ENCODE results near the gene TLCD3A.
A peak's percentile ranks its signal among the peaks of the same experiment; 100 is the strongest.
"Not testable (repeated sequence)": the region's sequence is repeated elsewhere in the genome, so short reads cannot be mapped to it uniquely, and the experiment has no call there.

The TLCD3A gene

DNA sequence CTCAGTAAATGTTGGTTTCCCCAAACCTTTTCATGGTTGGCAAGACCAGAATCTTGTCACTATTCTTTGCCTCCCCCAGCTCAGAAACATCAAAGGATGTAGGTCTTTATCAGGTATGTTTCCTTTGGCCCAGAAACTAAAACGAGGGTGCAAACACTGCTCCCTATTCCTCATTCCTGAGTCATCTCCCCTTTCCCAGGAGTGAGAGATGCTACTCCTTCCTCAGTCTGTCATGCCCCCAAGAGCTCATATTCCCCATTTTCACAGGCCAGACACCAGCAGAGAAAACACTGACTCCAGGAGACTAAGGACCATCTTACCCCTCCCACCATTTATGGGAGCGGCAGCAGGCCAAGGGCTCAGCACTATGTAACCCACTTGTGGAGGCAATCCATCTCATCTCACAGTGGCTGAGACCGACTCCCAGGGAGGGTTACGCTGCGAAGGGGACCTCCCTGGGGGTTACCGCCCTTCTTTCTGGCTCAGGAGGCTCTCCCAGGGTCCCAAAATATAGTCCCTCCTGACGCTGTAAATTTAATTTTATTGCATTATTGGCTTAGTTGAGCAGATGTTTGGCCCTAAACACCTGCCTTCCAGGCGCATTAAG is 18.1 kb downstream of the TLCD3A start:
- DNase-seq, result no peak

DNA sequence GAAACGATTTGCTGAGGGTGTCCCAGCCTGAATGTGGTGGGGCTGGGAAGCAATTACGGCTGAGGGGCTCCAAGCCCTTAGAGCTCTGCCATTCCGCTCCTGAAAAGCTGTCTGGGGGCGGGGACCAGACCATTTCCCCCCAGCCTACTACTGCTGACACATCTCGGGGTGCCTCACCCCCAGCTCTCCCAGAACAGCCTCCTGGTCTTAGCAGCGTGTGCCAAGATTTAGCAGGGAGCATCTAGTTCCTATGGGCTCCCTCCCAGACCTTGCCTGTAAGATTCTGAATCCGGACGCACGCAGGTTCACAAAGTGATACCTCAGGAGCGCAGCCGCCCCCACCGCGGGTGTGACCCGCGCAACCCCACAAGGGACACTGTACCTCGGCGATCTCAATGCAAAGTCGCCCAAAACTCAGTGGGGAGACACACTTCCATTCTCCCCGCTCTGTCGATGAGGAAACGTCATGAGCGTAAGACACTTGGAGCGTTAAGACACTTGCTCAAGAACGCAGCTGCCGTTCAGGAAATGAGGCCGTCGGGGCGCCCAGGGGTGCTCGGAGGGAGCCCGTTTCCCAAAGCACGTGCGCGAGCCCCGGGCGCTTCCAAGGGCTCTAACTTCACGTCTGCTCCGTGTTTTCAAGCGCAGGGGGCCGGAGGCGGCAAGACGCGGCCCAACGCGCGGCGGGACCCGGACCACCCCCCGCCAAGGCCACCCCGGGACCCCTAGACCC is 19.0 kb downstream of the TLCD3A start:
- peak; percentile 57 for DNase-seq

DNA sequence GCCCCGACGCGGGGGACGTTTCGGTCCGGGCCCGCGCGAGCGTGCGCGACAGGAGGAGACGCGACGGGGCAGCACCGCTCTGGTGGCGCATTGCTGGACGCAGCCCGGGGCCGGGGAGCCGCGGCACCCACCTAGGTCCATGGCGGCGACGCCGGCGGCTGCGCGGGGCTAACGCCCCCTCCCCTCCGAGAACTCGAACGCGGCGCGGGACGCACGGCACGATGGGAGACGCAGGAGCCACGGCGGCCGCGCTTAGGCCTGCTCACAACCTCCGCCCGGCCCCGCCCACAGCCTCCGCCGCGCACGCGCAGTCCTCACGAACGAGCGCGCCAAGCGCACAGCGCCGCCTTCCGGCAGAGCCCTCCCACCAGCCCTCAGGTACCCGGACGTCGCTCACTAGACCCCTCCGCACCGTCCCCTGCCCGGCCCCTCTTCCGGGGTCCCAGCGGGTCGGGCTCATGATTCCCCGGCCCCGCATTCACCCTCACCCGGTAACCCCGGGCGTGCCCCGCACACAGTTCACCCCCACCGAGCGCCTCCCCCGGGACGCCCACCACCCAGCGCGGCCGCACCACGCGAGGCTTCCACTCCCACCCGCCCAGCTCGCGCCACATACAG is 19.7 kb downstream of the TLCD3A start, which contains the start of gene GEMIN4:
Gene GEMIN4 (minus strand): TSS at position 263 of the 618 bp plus-strand sequence. CDS start 122 bp downstream, at position 141.
- DNase-seq, result peak; percentile 87

DNA sequence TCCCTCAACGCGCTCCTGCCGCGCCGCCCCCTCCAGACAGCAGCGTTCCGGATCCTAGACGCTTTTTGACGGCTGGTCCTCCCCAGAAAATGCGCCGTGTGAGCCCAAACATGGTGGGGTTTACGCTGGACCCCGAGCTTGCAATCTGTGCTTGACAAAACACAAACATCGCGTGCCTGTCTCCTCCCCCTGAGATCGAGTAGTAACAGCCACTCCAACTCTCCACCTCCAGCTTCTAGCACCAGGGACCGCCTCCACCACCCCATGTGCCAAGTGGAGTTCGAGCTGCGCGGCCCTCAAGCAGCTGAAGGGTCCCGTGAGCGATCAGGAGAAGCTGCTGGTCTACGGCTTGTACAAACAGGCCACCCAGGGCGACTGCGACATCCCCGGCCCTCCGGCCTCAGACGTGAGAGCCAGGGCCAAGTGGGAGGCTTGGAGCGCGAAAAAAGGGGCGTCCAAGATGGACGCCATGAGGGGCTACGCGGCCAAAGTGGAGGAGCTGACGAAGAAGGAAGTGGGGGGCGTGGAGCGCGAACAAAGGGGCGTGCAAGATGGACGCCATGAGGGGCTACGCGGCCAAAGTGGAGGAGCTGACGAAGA is 20.3 kb downstream of the TLCD3A start:
- no peak for DNase-seq

DNA sequence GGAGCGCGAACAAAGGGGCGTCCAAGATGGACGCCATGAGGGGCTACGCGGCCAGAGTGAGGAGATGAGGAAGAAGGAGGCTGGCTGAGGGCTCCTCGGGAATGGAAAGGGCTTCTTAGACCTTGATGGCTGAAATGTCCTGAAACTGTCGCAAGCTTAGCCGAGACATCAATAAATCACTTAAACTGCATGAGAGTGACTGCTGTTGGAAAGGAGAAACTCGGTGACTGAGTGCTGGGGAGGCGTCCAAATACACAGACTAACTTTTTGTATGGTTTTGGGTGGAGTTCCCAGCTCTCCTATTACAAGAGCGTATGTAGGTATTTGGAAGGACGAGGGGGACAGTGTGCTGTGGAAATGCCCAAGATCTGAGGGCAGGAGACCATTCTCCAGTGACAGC is 21.0 kb downstream of the TLCD3A start:
- no peak for DNase-seq

DNA sequence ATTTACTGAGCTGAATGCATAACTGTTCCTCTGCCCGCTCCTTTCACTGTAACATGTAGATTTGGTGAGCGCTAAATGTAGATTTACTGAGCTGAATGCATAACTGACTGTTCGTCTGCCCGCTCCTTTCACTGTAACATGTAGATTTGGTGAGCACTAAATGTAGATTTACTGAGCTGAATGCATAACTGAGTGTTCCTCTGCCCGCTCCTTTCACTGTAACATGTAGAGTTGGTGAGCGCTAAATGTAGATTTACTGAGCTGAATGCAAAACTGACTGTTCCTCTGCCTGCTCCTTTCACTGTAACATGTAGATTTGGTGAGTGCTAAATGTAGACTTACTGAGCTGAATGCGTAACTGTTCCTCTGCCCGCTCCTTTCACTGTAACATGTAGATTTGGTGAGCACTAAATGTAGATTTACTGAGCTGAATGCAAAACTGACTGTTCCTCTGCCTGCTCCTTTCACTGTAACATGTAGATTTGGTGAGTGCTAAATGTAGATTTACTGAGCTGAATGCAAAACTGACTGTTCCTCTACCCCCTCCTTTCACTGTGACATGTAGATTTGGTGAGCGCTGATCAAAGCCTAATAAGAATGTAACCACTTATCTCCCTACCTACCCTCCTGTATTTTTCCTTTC is 23.0 kb downstream of the TLCD3A start:
- not testable (repeated sequence) for DNase-seq

DNA sequence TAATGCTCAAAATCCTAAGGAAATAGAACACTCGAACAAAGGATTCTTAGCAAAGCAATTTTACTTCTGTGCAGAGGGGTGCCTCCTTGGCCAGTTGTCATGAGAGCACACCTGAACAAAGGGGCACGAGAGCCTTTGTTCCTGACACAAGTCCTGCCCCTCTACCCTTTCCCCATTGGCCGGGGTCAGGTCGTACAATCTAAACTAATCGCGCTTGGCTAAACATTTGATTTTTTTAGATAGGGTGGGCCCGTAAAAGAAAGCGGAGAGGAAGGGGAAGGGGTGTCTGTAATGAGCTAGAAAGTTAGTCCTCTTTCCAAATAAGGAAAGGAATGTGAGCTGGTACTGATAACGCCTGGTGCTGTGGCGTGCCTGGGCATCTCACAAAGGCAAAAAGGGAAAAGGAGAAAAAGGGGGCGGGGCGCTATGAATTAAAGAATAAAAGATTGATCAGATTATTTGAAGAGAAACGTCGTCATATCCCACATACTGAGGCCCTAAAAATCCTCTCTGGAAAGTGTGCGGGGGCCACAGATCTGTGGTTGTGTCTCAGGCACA is 23.7 kb downstream of the TLCD3A start:
- not testable (repeated sequence) for DNase-seq

DNA sequence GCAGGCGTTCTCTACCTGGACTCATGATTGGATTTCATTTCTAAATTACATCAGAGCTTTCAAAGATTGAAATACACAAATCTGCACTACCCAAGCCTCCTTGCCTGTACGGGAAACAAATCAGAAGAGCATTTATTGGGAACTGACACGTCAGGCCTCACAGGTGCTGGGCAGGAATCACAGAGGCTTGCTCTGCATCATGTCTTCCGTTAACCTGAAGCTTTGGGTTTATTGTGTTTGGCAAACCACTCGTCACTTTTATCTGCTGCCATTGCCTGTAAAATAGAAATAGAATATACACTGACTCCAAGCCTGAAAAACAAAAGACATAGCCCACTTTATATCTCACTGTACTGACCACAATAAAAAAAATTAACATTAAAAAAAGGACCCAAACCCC is 27.6 kb downstream of the TLCD3A start:
- no peak for DNase-seq

DNA sequence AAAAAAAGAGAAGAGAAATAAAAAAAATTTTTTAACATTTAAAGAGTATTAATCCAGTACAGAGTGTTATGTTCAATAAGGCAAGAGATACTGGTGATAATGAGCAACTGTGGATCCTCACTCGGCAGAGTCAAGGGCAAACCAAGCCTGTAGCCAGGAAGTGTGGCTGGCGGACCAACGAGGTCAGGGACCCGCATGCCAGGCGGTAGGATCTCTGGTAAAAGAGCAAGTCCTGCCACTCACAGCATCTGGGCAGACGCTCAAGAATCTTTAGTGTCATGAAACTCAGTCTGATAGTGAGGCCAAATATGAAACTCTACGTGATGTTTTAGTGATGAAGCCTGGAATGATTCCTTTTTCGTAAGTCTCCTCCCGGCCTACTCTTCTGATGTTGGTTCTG is 28.0 kb downstream of the TLCD3A start:
- no peak for DNase-seq

DNA sequence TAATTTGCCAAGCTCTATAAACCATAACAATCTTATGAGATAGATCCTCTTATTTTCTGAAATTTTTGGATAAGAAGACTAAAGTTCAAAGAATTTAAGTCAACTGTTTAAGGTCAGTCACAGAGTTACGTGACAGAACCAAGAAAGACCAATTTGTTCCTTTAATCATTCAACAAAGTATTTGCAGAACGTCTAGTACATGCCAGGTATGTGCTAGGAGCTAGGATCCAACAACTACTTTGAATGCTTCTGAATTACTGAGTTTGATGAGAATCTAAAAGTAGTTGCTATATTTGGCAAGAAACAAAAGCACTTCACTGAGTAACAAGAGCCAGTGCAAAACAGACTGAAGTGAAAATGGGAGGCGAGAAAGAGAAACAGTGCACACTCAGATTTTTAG is 34.7 kb downstream of the TLCD3A start:
- DNase-seq, result no peak

DNA sequence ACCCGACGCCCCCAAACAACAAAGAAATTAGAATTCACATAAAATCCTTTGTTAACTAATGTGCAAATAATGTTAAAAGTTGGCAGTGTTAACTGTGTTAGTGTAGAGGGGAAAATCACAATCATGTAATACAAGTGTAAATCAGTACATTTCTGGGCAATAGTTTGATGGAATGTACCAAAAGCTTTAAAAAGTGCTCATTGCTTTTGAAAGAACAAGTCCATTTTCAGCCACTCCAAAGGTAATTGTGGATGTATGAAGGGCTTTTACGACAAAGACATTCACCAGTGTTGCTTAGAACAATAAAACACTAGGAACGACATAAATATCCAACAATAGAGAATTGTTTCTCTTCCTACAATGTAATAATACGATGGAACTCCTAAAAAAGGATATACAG is 40.6 kb downstream of the TLCD3A start:
- no peak for DNase-seq

DNA sequence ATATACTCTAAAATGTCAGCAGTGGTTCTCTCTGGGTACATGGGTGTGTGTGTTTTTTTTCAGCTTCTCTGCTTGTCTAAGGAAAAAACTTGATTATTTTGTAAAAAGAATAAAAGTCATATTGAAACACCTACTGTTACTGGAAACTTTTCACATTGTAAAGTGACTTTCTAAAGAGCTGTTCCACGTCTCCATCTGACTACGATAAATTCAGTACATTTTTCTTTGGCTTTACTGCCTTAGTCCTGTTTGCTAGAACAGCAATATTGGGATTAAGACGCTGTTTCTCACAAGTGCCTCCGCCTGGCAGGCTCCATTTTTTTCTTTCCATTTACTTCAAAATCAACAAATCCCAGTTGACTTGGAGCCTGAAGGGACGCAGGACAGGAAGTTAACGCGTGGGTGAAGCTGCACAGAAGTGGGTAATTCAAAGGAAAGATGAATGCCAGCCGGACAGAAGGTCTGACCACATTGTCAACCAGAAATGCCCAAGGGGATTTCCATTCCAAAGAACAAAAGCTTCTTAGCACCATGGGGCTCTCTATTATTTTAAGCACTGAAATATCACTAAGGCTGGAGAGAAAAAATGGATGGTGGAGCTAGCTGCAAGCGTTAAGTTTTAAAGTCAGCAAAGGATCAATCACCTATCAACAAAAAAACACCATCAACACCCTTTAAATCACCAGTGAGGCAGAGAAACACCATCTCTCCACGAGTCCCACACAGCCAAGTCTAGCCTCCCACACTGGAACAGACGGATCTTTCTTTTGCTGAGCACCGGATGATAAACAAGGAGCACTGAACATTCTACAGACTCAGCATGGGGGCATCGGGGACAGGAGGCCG is 41.3 kb downstream of the TLCD3A start:
- DNase-seq, result no peak

DNA sequence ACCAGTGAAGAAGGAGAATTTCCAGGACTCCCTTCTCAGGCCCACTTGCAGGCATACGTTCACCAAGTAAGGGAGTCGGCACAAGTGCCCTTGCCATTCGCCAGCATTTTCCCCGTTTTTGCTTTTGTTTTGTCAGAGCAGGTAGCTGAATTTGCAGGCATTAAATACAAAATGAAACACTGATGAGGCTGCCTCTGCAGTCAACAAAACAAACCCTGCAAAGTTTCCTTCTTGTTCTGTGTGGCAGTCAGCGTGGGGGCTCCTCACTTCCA is 41.9 kb downstream of the TLCD3A start:
- DNase-seq, result no peak

DNA sequence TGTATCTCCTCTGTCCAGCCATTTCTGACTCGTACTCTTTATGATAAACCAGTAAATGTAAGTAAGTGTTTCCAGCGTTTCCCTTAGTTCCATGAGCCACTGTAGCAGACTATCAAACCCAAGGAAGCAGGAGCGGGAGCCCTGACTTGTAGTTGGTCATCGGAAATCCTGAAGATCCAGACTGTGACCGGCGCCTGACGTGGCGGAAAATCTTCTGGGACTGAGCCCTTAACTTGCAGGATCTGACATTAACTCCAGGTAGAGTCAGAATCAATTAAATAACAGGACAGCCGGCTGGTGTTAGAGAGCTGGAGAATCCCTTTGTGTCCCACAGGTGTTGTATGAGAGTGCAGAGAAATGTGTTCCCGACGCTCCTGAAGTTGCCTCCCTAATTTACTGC is 45.7 kb downstream of the TLCD3A start:
- DNase-seq, result no peak

DNA sequence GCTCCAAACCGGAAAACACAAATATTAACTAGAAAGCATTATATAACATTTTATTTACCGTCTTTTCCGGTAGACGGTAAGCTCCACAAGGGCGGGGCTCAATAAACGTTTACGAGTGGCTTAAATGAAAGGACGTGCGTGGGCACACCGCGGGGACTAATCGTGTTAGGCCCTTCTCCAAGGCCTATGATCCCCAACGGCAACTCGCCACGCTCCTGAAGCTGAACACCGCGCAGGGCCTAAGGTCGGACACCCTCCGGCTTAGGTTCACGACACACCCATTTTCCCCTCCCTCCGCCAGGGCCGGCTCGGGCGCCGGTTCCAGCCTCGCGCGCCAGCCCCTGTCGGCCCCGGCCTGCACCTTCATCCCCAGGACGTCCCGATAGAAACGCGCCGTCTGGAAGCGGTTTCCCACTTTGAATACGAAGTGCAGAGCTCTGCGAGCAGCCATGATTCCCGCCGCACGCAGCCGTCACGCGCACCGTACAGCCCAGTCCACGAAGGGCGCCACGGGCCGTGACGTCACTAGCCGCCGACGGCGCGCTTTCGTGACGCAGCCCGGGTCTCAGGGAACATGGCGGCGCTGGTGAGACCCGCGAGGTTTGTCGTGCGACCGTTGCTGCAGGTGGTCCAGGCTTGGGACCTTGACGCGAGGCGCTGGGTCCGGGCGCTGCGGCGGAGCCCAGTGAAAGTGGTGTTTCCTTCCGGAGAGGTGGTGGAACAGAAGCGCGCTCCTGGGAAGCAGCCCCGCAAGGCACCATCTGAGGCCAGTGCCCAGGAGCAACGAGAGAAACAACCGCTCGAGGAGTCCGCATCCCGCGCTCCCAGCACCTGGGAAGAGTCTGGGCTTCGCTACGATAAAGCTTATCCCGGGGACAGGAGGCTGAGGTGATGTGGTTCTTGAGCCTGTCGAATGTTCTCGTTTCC is 49.7 kb downstream of the TLCD3A start, which contains the start of the genes GLOD4 and MRM3:
Gene GLOD4 (minus strand): TSS at position 476 of the 927 bp plus-strand sequence. CDS start 25 bp downstream, at position 451.
Gene MRM3 (plus strand): TSS at position 549 of the 927 bp plus-strand sequence. CDS start 26 bp downstream, at position 575.
- peak; percentile 91 for DNase-seq

DNA sequence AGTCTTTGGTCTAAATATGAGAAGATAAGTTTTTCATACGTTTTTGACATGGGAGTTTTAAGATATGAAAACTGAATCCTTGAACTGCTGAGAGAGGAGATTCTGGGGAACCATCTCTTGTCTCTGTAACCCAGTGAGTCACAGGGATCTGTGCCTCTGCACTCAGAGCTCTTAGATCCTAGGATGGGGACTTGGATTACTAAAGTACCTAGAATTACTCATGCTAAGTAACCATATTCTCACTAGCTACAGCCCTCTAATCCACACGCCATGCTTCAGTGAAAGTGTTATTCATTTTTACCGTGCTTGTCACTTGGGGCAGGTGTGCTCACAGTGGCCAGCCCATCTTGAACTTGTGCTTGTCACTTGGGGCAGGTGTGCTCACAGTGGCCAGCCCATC is 51.7 kb downstream of the TLCD3A start:
- no peak for DNase-seq

DNA sequence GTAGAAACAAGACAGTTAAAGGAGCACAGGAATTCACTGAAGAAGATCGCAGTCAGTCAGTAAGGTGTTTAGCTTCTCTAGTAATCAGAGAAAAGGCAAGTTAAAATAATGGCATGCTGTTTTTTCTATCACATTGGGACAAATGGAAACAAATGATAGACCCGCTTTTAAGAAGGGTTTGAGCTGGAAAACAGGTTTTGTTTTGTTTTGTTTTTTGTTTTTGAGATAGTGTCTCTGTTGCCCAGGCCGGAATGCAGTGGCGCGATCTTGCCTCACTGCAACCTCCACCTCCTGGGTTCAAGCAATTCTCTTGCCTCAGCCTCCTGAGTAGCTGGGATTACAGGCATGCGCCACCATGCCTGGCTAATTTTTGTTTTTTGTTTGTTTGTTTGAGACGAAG is 53.5 kb downstream of the TLCD3A start:
- DNase-seq, result not testable (repeated sequence)

DNA sequence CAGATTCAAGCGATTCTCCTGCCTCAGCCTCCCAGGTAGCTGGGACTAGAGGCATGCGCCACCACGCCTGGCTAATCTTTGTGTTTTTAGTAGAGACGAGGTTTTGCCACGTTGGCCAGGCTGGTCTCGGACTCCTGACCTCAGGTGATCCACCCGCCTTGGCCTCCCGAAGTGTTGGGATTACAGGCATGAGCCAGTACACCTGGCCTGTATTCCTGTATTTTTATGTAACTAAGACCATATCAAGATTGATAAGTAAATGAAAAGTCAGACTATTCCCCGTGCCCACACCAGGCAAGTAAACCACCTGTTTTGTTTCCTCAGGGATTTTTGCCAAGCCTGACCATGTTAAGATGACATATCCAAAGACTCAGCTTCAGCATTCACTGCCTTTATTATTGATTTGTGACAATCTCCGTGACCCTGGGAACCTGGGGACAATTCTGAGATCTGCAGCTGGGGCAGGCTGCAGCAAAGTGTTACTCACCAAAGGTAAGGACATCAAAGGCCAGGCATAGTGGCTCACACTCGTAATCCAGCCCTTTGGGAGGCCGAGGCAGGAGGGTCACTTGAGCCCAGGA is 55.3 kb downstream of the TLCD3A start:
- DNase-seq, result no peak

DNA sequence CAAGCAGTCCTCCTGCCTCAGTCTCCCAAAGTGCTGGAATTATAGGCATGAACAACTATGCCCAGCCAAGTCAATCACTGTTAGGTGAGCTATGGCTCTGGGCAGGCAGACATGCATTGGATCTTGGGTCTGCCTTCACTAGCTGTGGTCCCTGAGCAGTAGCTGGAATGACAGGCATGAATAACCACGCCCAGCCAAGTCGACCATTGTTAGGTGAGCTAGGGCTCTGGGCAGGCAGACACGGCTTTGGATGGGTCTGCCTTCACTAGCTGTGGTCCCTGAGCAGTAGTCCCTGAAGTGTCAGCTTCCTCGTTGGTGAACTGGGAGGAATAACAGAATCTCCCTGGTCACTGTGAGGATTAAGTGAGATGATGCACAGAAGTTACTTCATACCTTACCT is 56.2 kb downstream of the TLCD3A start:
- no peak for DNase-seq

DNA sequence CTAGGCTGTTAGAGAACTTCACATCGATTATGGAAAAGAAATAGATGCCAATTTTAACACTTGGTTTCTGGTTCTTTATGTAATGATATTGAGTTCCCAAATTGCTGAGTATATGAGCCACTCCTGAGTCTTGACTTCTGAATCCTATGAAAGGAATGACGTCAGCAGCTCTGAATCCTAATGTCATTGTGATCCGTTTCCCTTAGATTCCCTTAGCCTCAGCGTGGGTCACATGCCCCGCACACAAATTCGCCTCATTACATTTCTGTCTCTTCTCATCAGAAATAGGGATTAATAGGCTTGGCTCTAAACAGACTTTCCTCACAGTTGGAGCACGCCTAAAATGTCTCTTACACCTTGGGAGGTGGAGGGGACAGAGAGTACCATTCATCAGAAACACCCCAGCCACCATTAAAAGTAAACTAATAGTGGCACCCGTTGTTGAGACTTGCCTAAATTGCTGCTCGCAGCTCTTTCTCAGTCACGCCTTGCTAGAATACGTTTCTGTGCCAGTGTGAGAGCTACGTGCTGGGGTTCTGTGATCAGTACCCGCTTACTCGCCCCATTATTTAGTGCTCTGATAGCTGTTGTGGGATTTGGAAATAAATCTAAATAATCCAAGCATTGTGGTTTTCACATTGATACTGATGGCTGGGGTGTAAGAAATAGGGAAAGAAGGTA is 56.9 kb downstream of the TLCD3A start:
- no peak for DNase-seq

Data from inflammatory macrophage treated with lipopolysaccharide for 4 hours (primary cell).